K562 (cell line): ENCODE measurements around the gene TEX264. TPM values are rescaled to one million over a fixed set of nuclear protein-coding genes. Genes with fewer than 3 reads are reported as not detected.

ENCODE experiments used
- ATAC-seq: fragments of 200-7000 bp; cut with Tn5 transposase; 3 replicates; pipeline ENCODE4 v1.9.1; 2020; ENCODE audit warnings: moderate library complexity
- BruUV-seq: library from RNA; stranded (reverse); fragments of 400-500 nt; replicated peaks from 2 replicates; lab custom pipeline; 2021; lab: Mats Ljungman, UMichigan
- CTCF ChIA-PET: fragments of 300-600 bp; formaldehyde crosslinking; extraction: SDS; loops from one replicate; lab custom pipeline; 2021; ENCODE audit warnings: low intra/inter-chr PET ratio; lab: Yijun Ruan, JAX
- POLR2A ChIA-PET: fragments of 300-600, 350-650 bp; sonication (Branson Sonifier 250); formaldehyde crosslinking; extraction: SDS; loops from one replicate; lab custom pipeline; 2021; ENCODE audit warnings: antibody characterized with exemption, inconsistent platforms; lab: Yijun Ruan, JAX
- DNase-seq, 4 experiments: peaks; one replicate each; pipeline versions ENCODE4 v3.0.0 to v3.0.0-alpha.2; 2011 to 2018; ENCODE audit warnings: low spot score in 3 of 4, mixed read lengths in 3 of 4; ENCODE audit errors: extremely low read depth in 1 of 4
- FAIRE-seq: peaks from 2 replicates; lab custom pipeline; 2011; peaks lifted over from hg19 to GRCh38; lab: Jason Lieb, UNC
- H2AFZ ChIP-seq: 2 replicates; pipeline ENCODE4 v1.6.0; 2011; ENCODE audit warnings: low read depth, low read length, control low read depth, inconsistent platforms
- H3K27ac ChIP-seq: fragments of 200-600 bp; 3 replicates; pipeline ENCODE4 v1.8.0; 2011; ENCODE audit warnings: low read depth, mild to moderate bottlenecking, control low read depth, inconsistent platforms, low read length, moderate library complexity, mixed read lengths; ENCODE audit errors: extremely low read depth
- H3K27me3 ChIP-seq, 2 experiments: fragments of 300-600 bp in 1 of 2; 2 replicates in 1 of 2; 3 replicates in 1 of 2; pipeline versions ENCODE4 v1.6.0 to v1.8.0; 2011; ENCODE audit warnings: inconsistent platforms in 2 of 2, low read length in 2 of 2, mild to moderate bottlenecking in 1 of 2, mixed read lengths in 1 of 2, moderate library complexity in 1 of 2; ENCODE audit not compliant: control insufficient read depth in 2 of 2, insufficient read depth in 2 of 2
- H3K36me3 ChIP-seq: fragments of 300-600 bp; 3 replicates; pipeline ENCODE4 v1.8.0; 2011; ENCODE audit warnings: mild to moderate bottlenecking, low read length, inconsistent platforms; ENCODE audit not compliant: control insufficient read depth, insufficient read depth
- H3K4me1 ChIP-seq, 2 experiments: fragments of 200-600 bp in 1 of 2; replicated peaks in 1 of 2; 2 replicates in 1 of 2; 3 replicates in 1 of 2; pipeline versions ENCODE4 v1.5.1 to v1.8.0; 2011; ENCODE audit warnings: inconsistent platforms in 2 of 2, low read length in 2 of 2, mild to moderate bottlenecking in 1 of 2, mixed read lengths in 1 of 2, moderate library complexity in 1 of 2; ENCODE audit not compliant: control insufficient read depth in 2 of 2, insufficient read depth in 2 of 2
- H3K4me2 ChIP-seq: 2 replicates; pipeline ENCODE4 v1.6.1; 2011; ENCODE audit warnings: low read length, control low read depth, inconsistent platforms, mixed read lengths; ENCODE audit not compliant: insufficient read depth
- H3K4me3 ChIP-seq: fragments of 200-600 bp; sonication (generic), shearing (Covaris generic); 2 replicates; pipeline ENCODE4 v1.5.1; 2016; ENCODE audit warnings: control low read depth, inconsistent platforms
- H3K79me2 ChIP-seq: fragments of 200-600 bp; 3 replicates; pipeline ENCODE4 v1.8.0; 2011; ENCODE audit warnings: low read length, inconsistent platforms; ENCODE audit not compliant: control insufficient read depth, insufficient read depth
- H3K9ac ChIP-seq, 2 experiments: 2 replicates each; pipeline versions ENCODE4 v1.6.0 to v1.6.1; 2011; ENCODE audit warnings: low read depth in 2 of 2, low read length in 2 of 2, control low read depth in 1 of 2, inconsistent platforms in 1 of 2, mild to moderate bottlenecking in 1 of 2, mixed read lengths in 1 of 2; ENCODE audit not compliant: insufficient read depth in 1 of 2
- H3K9me1 ChIP-seq: one replicate; pipeline ENCODE4 v1.6.0; 2011; ENCODE audit warnings: inconsistent platforms, mild to moderate bottlenecking, low read length, moderate library complexity; ENCODE audit not compliant: control insufficient read depth, insufficient read depth
- H3K9me3 ChIP-seq: replicated peaks from 2 replicates; pipeline ENCODE4 v1.5.1; 2011; ENCODE audit warnings: low read depth, low read length, inconsistent platforms; ENCODE audit not compliant: control insufficient read depth, insufficient read depth
- H4K20me1 ChIP-seq: replicated peaks from 2 replicates; pipeline ENCODE4 v1.6.1; 2011; ENCODE audit warnings: low read length, inconsistent platforms, mixed read lengths; ENCODE audit not compliant: control insufficient read depth, insufficient read depth
- BRD4 ChIP-seq: fragments of 200-600 bp; sonication (generic); IDR thresholded peaks from 2 replicates; pipeline ENCODE4 v1.6.1; 2017; ENCODE audit warnings: inconsistent platforms
- CREBBP ChIP-seq: IDR thresholded peaks from one replicate; pipeline ENCODE4 v1.6.1; 2012; ENCODE audit warnings: low read depth, mild to moderate bottlenecking, control low read depth, inconsistent platforms, low read length
- CSDE1 ChIP-seq, 2 experiments: fragments of 450-650 bp; IDR thresholded peaks; 2 replicates each; pipeline ENCODE4 v1.6.1; 2016; ENCODE audit warnings: mild to moderate bottlenecking in 1 of 2
- GATAD2B ChIP-seq: fragments of 450-650 bp; IDR thresholded peaks from 2 replicates; pipeline ENCODE4 v1.6.1; 2017; ENCODE audit warnings: mild to moderate bottlenecking, borderline replicate concordance
- KLF1 ChIP-seq: fragments of 450-650 bp; IDR thresholded peaks from 2 replicates; pipeline ENCODE4 v1.6.1; 2016; ENCODE audit warnings: missing genetic modification characterization, missing compliant biosample characterization
- MEIS2 ChIP-seq: fragments of 450-650 bp; IDR thresholded peaks from 2 replicates; pipeline ENCODE4 v1.6.1; 2014; ENCODE audit warnings: mild to moderate bottlenecking; ENCODE audit not compliant: partially characterized antibody
- MYBL2 ChIP-seq, 2 experiments: fragments of 450-650 bp in 1 of 2; sonication (generic) in 1 of 2; formaldehyde crosslinking in 1 of 2; IDR thresholded peaks; 2 replicates each; pipeline versions ENCODE4 v1.6.1 to v1.8.1; 2017 to 2022; ENCODE audit warnings: borderline replicate concordance in 1 of 2, inconsistent platforms in 1 of 2, low read depth in 1 of 2, mild to moderate bottlenecking in 1 of 2, missing genetic modification reagents in 1 of 2, moderate library complexity in 1 of 2
- NONO ChIP-seq, 2 experiments: fragments of 200-400 bp in 1 of 2; fragments of 450-650 bp in 1 of 2; formaldehyde crosslinking in 1 of 2; IDR thresholded peaks; 2 replicates each; pipeline ENCODE4 v1.6.1; 2017; ENCODE audit warnings: low read depth in 2 of 2, mild to moderate bottlenecking in 2 of 2, moderate library complexity in 2 of 2, low read length in 1 of 2
- PHB ChIP-seq: fragments of 250-450 bp; sonication (Bioruptor Pico); IDR thresholded peaks from 2 replicates; pipeline ENCODE4 v1.5.0; 2021
- SREBF2 ChIP-seq: sonication (generic); formaldehyde crosslinking; IDR thresholded peaks from 2 replicates; pipeline ENCODE4 v1.4.0; 2020; ENCODE audit warnings: mild to moderate bottlenecking, missing genetic modification reagents
- ZNF785 ChIP-seq: fragments of 250-450 bp; sonication (Bioruptor Pico); IDR thresholded peaks from 2 replicates; pipeline ENCODE4 v1.4.0; 2020; ENCODE audit warnings: mild to moderate bottlenecking
- WGBS: fragments of 100-300 bp; shearing (Covaris generic); methylation state at CpG from one replicate; pipeline ENCODE4 v1.1.6; 2016; ENCODE audit warnings: low coverage, mixed read lengths; ENCODE audit not compliant: insufficient coverage; ENCODE audit errors: missing lambda C conversion rate; 5-methylcytosine and 5-hydroxymethylcytosine counted together
- in situ Hi-C: fragments of 300-500 bp; cut with MboI; formaldehyde crosslinking; loops from 4 replicates; pipeline ENCODE4 v1.15.0; 2018; ENCODE audit warnings: inconsistent platforms, mixed read lengths
- intact Hi-C: fragments of 100-400 bp; cut with micrococcal nuclease; formaldehyde crosslinking; loops from 2 replicates; pipeline ENCODE4 v1.14.2; 2022
- polyA plus RNA-seq, 8 experiments: library from polyadenylated mRNA; depleted of rRNA in 4 of 8; stranded (reverse) in 5 of 8; unstranded in 3 of 8; fragments of >200 nt; fragmentation: Nextera tagmentation in 2 of 8; fragmentation: Illumina TruSeq in 1 of 8; extraction: Ambion mirVana in 2 of 8; extraction: Trizol in 1 of 8; gene quantifications; 2 replicates each; pipeline versions ENCODE4 v1.2.1 to v1.2.3, GENCODE V29; 2011 to 2014; ENCODE audit warnings: inconsistent platforms in 1 of 8, missing spikeins in 1 of 8
- total RNA-seq, 7 experiments: library from RNA; depleted of rRNA in 6 of 7; stranded (reverse); fragments of >200 nt in 6 of 7; fragmentation: Illumina TruSeq in 2 of 7; extraction: Trizol in 2 of 7; gene quantifications; 2 replicates each; pipeline versions ENCODE4 v1.2.1 to v1.2.3, GENCODE V29; 2011 to 2021; ENCODE audit warnings: low replicate concordance in 1 of 7
- TF ChIP-seq, protein P1 (sequence below), 2 experiments: fragments of 200-800 bp in 1 of 2; sonication (Bioruptor generic) in 1 of 2; sonication (generic) in 1 of 2; formaldehyde crosslinking in 1 of 2; IDR thresholded peaks in 1 of 2; conservative IDR thresholded peaks in 1 of 2; 2 replicates each; pipeline versions ENCODE4 v1.5.0 to v1.6.1; 2016 to 2020; ENCODE audit warnings: missing compliant biosample characterization in 1 of 2, missing genetic modification characterization in 1 of 2, missing genetic modification reagents in 1 of 2

TEX264 gene
- total and polyA plus RNA-seq, 9 of the 15 experiments (the other 6 are each of a cell fraction or from before 2014, with no cell fraction given): 4.1 to 47.0 (median 31.0) TPM

DNA sequence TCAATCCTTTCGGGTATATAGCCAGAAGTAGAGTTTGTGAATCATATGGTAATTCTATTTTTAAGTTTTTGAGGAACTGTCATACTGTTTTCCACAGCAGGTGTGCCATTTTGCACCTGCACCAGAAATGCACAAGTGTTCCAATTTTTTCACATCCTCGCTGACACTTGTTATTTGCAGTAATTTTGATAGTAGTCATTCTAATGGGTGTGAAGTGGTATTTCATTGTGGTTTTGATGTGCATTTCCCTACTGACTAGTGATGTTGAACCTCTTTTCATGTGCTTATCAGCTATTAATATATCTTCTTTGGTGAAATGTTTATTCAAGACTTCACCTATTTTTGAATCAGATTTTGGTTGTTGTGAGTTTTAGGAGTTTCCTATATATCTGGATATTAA, 64.9 kb downstream of the TEX264 start (continued):
- TF ChIP-seq KLF1 (tag) (no peak), PHB (CRISPR knock-in tag) (no peak), BRD4 (no peak), CSDE1 (IDR thresholded peaks at IDR 0.05) (no peak), ZNF785 (CRISPR knock-in tag) (no peak), NONO (IDR thresholded peaks at IDR 0.05; ENCODE audit: low read depth in 2 of 2, low read length in 1 of 2) (no peak)

GRCh38 chr3:51739110-51739509, 68.1 kb downstream of the TEX264 start:
- ChIA-PET CTCF (no interaction called here), POLR2A (no interaction called here)
- H3K79me2 ChIP-seq: no peaks in the 10 kb centered on the region
- no peak for FAIRE-seq
- in situ Hi-C loops: no loop called here
- no peak overlapping the region for H3K9ac ChIP-seq
- H3K9me1 ChIP-seq: no peaks in the 10 kb centered on the region
- H3K27me3 ChIP-seq: no peaks in the 10 kb centered on the region
- no peaks in the 10 kb centered on the region for H3K36me3 ChIP-seq
- 3% methylated on average over 4 of the region's 4 CpGs for WGBS
- TF ChIP-seq MEIS2 (no peak), GATAD2B (no peak), SREBF2 (CRISPR knock-in tag) (no peak), MYBL2 (IDR thresholded peaks at IDR 0.05; ENCODE audit: low read depth) (no peak), MYBL2 (CRISPR knock-in tag; IDR thresholded peaks at IDR 0.05; ENCODE audit: borderline replicate concordance) (no peak), CREBBP (no peak)
- TF ChIP-seq, protein P1, sequence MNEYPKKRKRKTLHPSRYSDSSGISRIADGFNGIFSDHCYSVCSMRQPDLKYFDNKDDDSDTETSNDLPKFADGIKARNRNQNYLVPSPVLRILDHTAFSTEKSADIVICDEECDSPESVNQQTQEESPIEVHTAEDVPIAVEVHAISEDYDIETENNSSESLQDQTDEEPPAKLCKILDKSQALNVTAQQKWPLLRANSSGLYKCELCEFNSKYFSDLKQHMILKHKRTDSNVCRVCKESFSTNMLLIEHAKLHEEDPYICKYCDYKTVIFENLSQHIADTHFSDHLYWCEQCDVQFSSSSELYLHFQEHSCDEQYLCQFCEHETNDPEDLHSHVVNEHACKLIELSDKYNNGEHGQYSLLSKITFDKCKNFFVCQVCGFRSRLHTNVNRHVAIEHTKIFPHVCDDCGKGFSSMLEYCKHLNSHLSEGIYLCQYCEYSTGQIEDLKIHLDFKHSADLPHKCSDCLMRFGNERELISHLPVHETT (CRISPR knock-in tag; conservative IDR thresholded peaks at IDR 0.05 in 1 of 2, IDR thresholded peaks at IDR 0.05 in 1 of 2): no peak
- H3K27ac ChIP-seq: no peak overlapping the region
- intact Hi-C loops: no loop called here
- H3K9me3 ChIP-seq: no peaks in the 10 kb centered on the region
- DNase-seq: no peak
- H3K4me2 ChIP-seq: no peak overlapping the region
- BruUV-seq: no TSS peak
- no peak overlapping the region for H2AFZ ChIP-seq
- H3K4me3 ChIP-seq: no peak overlapping the region
- H3K4me1 ChIP-seq: no peaks in the 10 kb centered on the region
- ATAC-seq: no peak
- H4K20me1 ChIP-seq: no peaks in the 10 kb centered on the region
